Endothelial cell of umbilical vein (primary cell): ENCODE data around the gene NXT1. TPM values are rescaled to one million over a fixed set of nuclear protein-coding genes. Genes with fewer than 3 reads are reported as not detected.

Experiments
- BruUV-seq: library from RNA; stranded (reverse); fragments of 400-500 nt; replicated peaks from 2 replicates; lab custom pipeline; 2021; lab: Mats Ljungman, UMichigan
- CTCF ChIA-PET: fragments of 300-600, 350-600 bp; sonication (Branson Sonifier 250); formaldehyde crosslinking; loops from one replicate; lab custom pipeline; 2021; ENCODE audit warnings: antibody characterized with exemption, inconsistent platforms; lab: Charles Lee
- POLR2A ChIA-PET: fragments of 300-600, 350-600 bp; sonication (Branson Sonifier 250); formaldehyde crosslinking; loops from one replicate; lab custom pipeline; 2021; ENCODE audit warnings: antibody characterized with exemption, inconsistent platforms; lab: Charles Lee
- DNase-seq: peaks from one replicate; pipeline ENCODE4 v3.0.0-alpha.2; 2011; ENCODE audit warnings: low read depth, low spot score
- FAIRE-seq: peaks from 2 replicates; lab custom pipeline; 2011; peaks lifted over from hg19 to GRCh38; lab: Jason Lieb, UNC
- H2AFZ ChIP-seq: 2 replicates; pipeline ENCODE4 v1.6.0; 2012; ENCODE audit warnings: low read depth, low read length, control low read depth, inconsistent platforms
- H3K27ac ChIP-seq: 2 replicates; pipeline ENCODE4 v1.5.1; 2011; ENCODE audit warnings: low read depth, mild to moderate bottlenecking, control low read depth, low read length, moderate library complexity; ENCODE audit not compliant: insufficient read depth
- H3K27me3 ChIP-seq, 2 experiments: 2 replicates each; pipeline versions ENCODE4 v1.6.0 to v1.6.1; 2011; ENCODE audit warnings: low read length in 2 of 2, mixed read lengths in 1 of 2; ENCODE audit not compliant: control insufficient read depth in 2 of 2, insufficient read depth in 2 of 2
- H3K36me3 ChIP-seq, 2 experiments: 2 replicates in 1 of 2; 3 replicates in 1 of 2; pipeline ENCODE4 v1.5.1; 2011; ENCODE audit warnings: low read length in 2 of 2, mild to moderate bottlenecking in 1 of 2, moderate library complexity in 1 of 2; ENCODE audit not compliant: control insufficient read depth in 2 of 2, insufficient read depth in 2 of 2; ENCODE audit errors: extremely low read depth in 1 of 2
- H3K4me1 ChIP-seq: 3 replicates; pipeline ENCODE4 v1.5.1; 2011; ENCODE audit warnings: mild to moderate bottlenecking, low read length; ENCODE audit not compliant: control insufficient read depth, insufficient read depth; ENCODE audit errors: extremely low read depth
- H3K4me2 ChIP-seq: 2 replicates; pipeline ENCODE4 v1.6.1; 2011; ENCODE audit warnings: low read length, control low read depth, mixed read lengths; ENCODE audit not compliant: insufficient read depth
- H3K4me3 ChIP-seq, 3 experiments: fragments of 200-600 bp in 1 of 3; sonication (generic), shearing (Covaris generic) in 1 of 3; replicated peaks in 1 of 3; 2 replicates each; pipeline ENCODE4 v1.5.1; 2011 to 2016; ENCODE audit warnings: control low read depth in 3 of 3, low read length in 3 of 3, mild to moderate bottlenecking in 2 of 3, inconsistent platforms in 1 of 3, low read depth in 1 of 3, moderate library complexity in 1 of 3; ENCODE audit not compliant: insufficient read depth in 1 of 3
- H3K79me2 ChIP-seq: 2 replicates; pipeline ENCODE4 v1.6.0; 2012; ENCODE audit warnings: low read length, inconsistent platforms; ENCODE audit not compliant: control insufficient read depth, insufficient read depth
- H3K9ac ChIP-seq: replicated peaks from 2 replicates; pipeline ENCODE3; 2011; ENCODE audit warnings: low read length, control low read depth; ENCODE audit not compliant: insufficient read depth; ENCODE audit errors: extremely low read depth
- H3K9me1 ChIP-seq: replicated peaks from 3 replicates; pipeline ENCODE4 v1.6.0; 2011; ENCODE audit warnings: mild to moderate bottlenecking, low read length; ENCODE audit not compliant: control insufficient read depth, insufficient read depth; ENCODE audit errors: extremely low read depth
- H3K9me3 ChIP-seq: replicated peaks from 2 replicates; pipeline ENCODE4 v1.5.1; 2012; ENCODE audit warnings: low read length, inconsistent platforms; ENCODE audit not compliant: control insufficient read depth, insufficient read depth
- H4K20me1 ChIP-seq: replicated peaks from 2 replicates; pipeline ENCODE3; 2011; ENCODE audit warnings: mild to moderate bottlenecking, low read length; ENCODE audit not compliant: control insufficient read depth, insufficient read depth; ENCODE audit errors: extremely low read depth
- CTCF ChIP-seq, 2 donors: IDR thresholded peaks; 1 replicate in 1 of 2; 2 replicates in 1 of 2; pipeline ENCODE4 v1.5.1; 2011; ENCODE audit warnings: low read length in 2 of 2, mild to moderate bottlenecking in 2 of 2, moderate library complexity in 2 of 2, control low read depth in 1 of 2, inconsistent platforms in 1 of 2, low read depth in 1 of 2; ENCODE audit not compliant: insufficient read depth in 1 of 2; ENCODE audit errors: extremely low read depth in 1 of 2
- EZH2 ChIP-seq: IDR thresholded peaks from 2 replicates; pipeline ENCODE4 v1.6.1; 2012; ENCODE audit warnings: borderline replicate concordance, low read depth, mild to moderate bottlenecking, moderate library complexity, low read length, inconsistent platforms; ENCODE audit not compliant: severe bottlenecking
- FOS ChIP-seq: IDR thresholded peaks from 2 replicates; pipeline ENCODE4 v1.6.1; 2011; ENCODE audit warnings: mild to moderate bottlenecking, low read length, moderate library complexity, borderline replicate concordance; ENCODE audit not compliant: insufficient read depth
- GATA2 ChIP-seq: IDR thresholded peaks from 2 replicates; pipeline ENCODE4 v1.7.0; 2011; ENCODE audit warnings: low read depth, mild to moderate bottlenecking, moderate library complexity, mixed read lengths, low read length; ENCODE audit not compliant: insufficient read length, insufficient read depth
- JUN ChIP-seq: IDR thresholded peaks from 2 replicates; pipeline ENCODE4 v1.6.1; 2011; ENCODE audit warnings: borderline replicate concordance, low read depth; ENCODE audit not compliant: insufficient read length, insufficient read depth
- MAX ChIP-seq: IDR thresholded peaks from 2 replicates; pipeline ENCODE4 v1.6.1; 2011; ENCODE audit not compliant: insufficient read depth, insufficient read length
- MYC ChIP-seq: IDR thresholded peaks from one replicate; pipeline ENCODE4 v1.6.1; 2011; ENCODE audit warnings: mild to moderate bottlenecking, low read depth, low read length
- POLR2A ChIP-seq: IDR thresholded peaks from 2 replicates; pipeline ENCODE4 v1.6.1; 2012; ENCODE audit warnings: low read depth, mild to moderate bottlenecking, control low read depth, low read length
- POLR2AphosphoS5 ChIP-seq: IDR thresholded peaks from 2 replicates; pipeline ENCODE4 v1.6.1; 2012; ENCODE audit warnings: low read depth, mild to moderate bottlenecking, control low read depth, low read length, moderate library complexity; ENCODE audit not compliant: insufficient read depth
- dilution Hi-C: fragments of 300-500 bp; cut with MboI; formaldehyde crosslinking; loops from one replicate; pipeline ENCODE4 v1.15.0; 2019; ENCODE audit warnings: low sequenced_read_pairs; ENCODE audit not compliant: extremely low pct_ligation_motif_present
- intact Hi-C: fragments of 100-400 bp; cut with micrococcal nuclease; formaldehyde crosslinking; loops from one replicate; pipeline ENCODE4 v1.10.0; 2022
- polyA plus RNA-seq, 4 experiments: library from polyadenylated mRNA; depleted of rRNA in 3 of 4; stranded (reverse) in 3 of 4; unstranded in 1 of 4; fragments of >200 nt; gene quantifications; 2 replicates each; pipeline versions ENCODE4 v1.2.1 to v1.2.3, GENCODE V29; 2011 to 2012; ENCODE audit warnings: missing spikeins in 1 of 4
- total RNA-seq: library from RNA; stranded (reverse); gene quantifications from 2 replicates; pipeline ENCODE4 v1.2.3, GENCODE V29; 2021

NXT1 gene
- total and polyA plus RNA-seq, 2 donors (not counting 3 experiments of a cell fraction or from before 2014, with no cell fraction given): 27.1 to 39.2 TPM

GRCh38 chr20:23370274-23370673, 19.7 kb downstream of the NXT1 start:
- dilution Hi-C loops (no loop called here), intact Hi-C loops (no loop called here)
- FAIRE-seq (no peak), DNase-seq (no peak)
- Histone ChIP-seq H3K4me2 (no peak overlapping the region), H3K4me3 (no peak overlapping the region), H3K27ac (no peak overlapping the region), H3K4me1 (peaks cover 34% of the 10 kb centered on the region), H3K79me2 (peaks cover 45% of the 10 kb centered on the region), H3K9me3 (no peaks in the 10 kb centered on the region), H3K9me1 (no peaks in the 10 kb centered on the region), H3K36me3 (peaks cover 22 to 44% of the 10 kb centered on the region in 2 experiments), H3K27me3 (no peaks in the 10 kb centered on the region), H4K20me1 (peaks cover 4% of the 10 kb centered on the region), H3K9ac (no peak overlapping the region), H2AFZ (no peak overlapping the region)
- BruUV-seq: no TSS peak
- POLR2A ChIA-PET: no interaction called here
- TF ChIP-seq EZH2 (no peak), POLR2A (no peak)
- CTCF ChIA-PET: interaction anchor here (0.8 to 1.3 kb wide), 2 partner anchors 17 to 20 kb away, joined by 3 to 4 read pairs; partner anchors contain the start of gene NXT1

- Histone ChIP-seq H3K79me2 (peaks cover 41% of the 10 kb centered on the region), H3K9me3 (no peaks in the 10 kb centered on the region), H3K36me3 (peaks cover 22 to 43% of the 10 kb centered on the region in 2 experiments), H3K4me2 (no peak overlapping the region), H3K27ac (no peak overlapping the region), H3K4me1 (peaks cover 33% of the 10 kb centered on the region), H3K9ac (no peak overlapping the region), H3K4me3 (no peak overlapping the region), H3K27me3 (no peaks in the 10 kb centered on the region), H3K9me1 (no peaks in the 10 kb centered on the region), H4K20me1 (peaks cover 4% of the 10 kb centered on the region), H2AFZ (no peak overlapping the region)
- TF ChIP-seq MYC (no peak), POLR2A (no peak), CTCF (IDR thresholded peaks at IDR 0.05; ENCODE audit: extremely low read depth in 1 of 2, insufficient read depth in 1 of 2, low read depth in 1 of 2, low read length in 2 of 2) (no peak), JUN (no peak), FOS (no peak), MAX (no peak), EZH2 (no peak), POLR2AphosphoS5 (no peak), GATA2 (no peak)
- CTCF ChIA-PET: interaction anchor here (0.8 kb wide), 1 partner anchor 17 kb away, joined by 3 read pairs; no protein-coding TSS in a partner anchor
- dilution Hi-C loops (no loop called here), intact Hi-C loops (no loop called here)
- POLR2A ChIA-PET: no interaction called here
- no TSS peak for BruUV-seq
- FAIRE-seq: no peak
- DNase-seq: no peak
Measured at GRCh38 chr20:23370873-23371272, 20.3 kb downstream of the NXT1 start.
